Central memory CD8-positive, alpha-beta T cell (primary cell): ENCODE data around the gene PNMA6E.
"Not testable (repeated sequence)": the region's sequence is repeated elsewhere in the genome, so short reads cannot be mapped to it uniquely, and the experiment has no call there.

Experiments
- ATAC-seq: fragments of 150-1000 bp; cut with Tn5 transposase; replicated peaks from 2 replicates; pipeline ENCODE4 v1.10.0; 2022; ENCODE audit warnings: mild to moderate bottlenecking, moderate FRiP score, moderate number of reproducible peaks; ENCODE audit not compliant: poor library complexity, severe bottlenecking; ENCODE audit errors: extremely low read depth
- DNase-seq, 2 donors: peaks; one replicate each; pipeline ENCODE4 v3.0.0; 2021; ENCODE audit warnings: low spot score in 2 of 2
- H3K27ac Mint-ChIP-seq: one replicate; pipeline ENCODE4 v1.8.0; 2022; ENCODE audit warnings: low read depth, mild to moderate bottlenecking, moderate library complexity, mixed read lengths
- H3K27me3 Mint-ChIP-seq: one replicate; pipeline ENCODE4 v1.8.0; 2022; ENCODE audit warnings: mixed read lengths
- H3K36me3 Mint-ChIP-seq: one replicate; pipeline ENCODE4 v1.8.0; 2022; ENCODE audit warnings: mild to moderate bottlenecking, moderate library complexity, mixed read lengths; ENCODE audit not compliant: insufficient read depth
- H3K4me1 Mint-ChIP-seq: one replicate; pipeline ENCODE4 v1.8.0; 2022; ENCODE audit warnings: mixed read lengths
- H3K4me3 Mint-ChIP-seq: one replicate; pipeline ENCODE4 v1.8.0; 2022; ENCODE audit warnings: mild to moderate bottlenecking, moderate library complexity, mixed read lengths
- H3K9me3 Mint-ChIP-seq: one replicate; pipeline ENCODE4 v1.8.0; 2022; ENCODE audit warnings: mixed read lengths

Gene PNMA6E

GRCh38 chrX:153410373-153410772, 9.2 kb upstream of the PNMA6E start:
- peaks cover 7% of the 10 kb centered on the region for H3K27me3 Mint-ChIP-seq
- H3K4me3 Mint-ChIP-seq: no peak overlapping the region
- H3K36me3 Mint-ChIP-seq: peaks cover 1% of the 10 kb centered on the region
- DNase-seq (no peak), ATAC-seq (no peak)
- H3K27ac Mint-ChIP-seq: no peak overlapping the region
- H3K4me1 Mint-ChIP-seq: peaks cover 8% of the 10 kb centered on the region
- H3K9me3 Mint-ChIP-seq: no peaks in the 10 kb centered on the region

GRCh38 chrX:153409414-153410101, 8.4 kb upstream of the PNMA6E start:
- H3K36me3 Mint-ChIP-seq: peaks cover 1% of the 10 kb centered on the region
- H3K9me3 Mint-ChIP-seq: no peaks in the 10 kb centered on the region
- ATAC-seq (no peak), DNase-seq (no peak)
- peaks cover 8% of the 10 kb centered on the region for H3K4me1 Mint-ChIP-seq
- no peak overlapping the region for H3K4me3 Mint-ChIP-seq
- peaks cover 7% of the 10 kb centered on the region for H3K27me3 Mint-ChIP-seq
- H3K27ac Mint-ChIP-seq: no peak overlapping the region

GRCh38 chrX:153408871-153409351, 7.8 kb upstream of the PNMA6E start:
- Mint-ChIP-seq H3K9me3 (no peaks in the 10 kb centered on the region), H3K4me1 (peaks cover 8% of the 10 kb centered on the region), H3K27me3 (peaks cover 7% of the 10 kb centered on the region), H3K4me3 (no peak overlapping the region), H3K36me3 (peaks cover 1% of the 10 kb centered on the region), H3K27ac (no peak overlapping the region)
- ATAC-seq (no peak), DNase-seq (no peak)

GRCh38 chrX:153408221-153408721, 7.1 kb upstream of the PNMA6E start:
- no peak overlapping the region for H3K4me3 Mint-ChIP-seq
- DNase-seq: no peak
- H3K27me3 Mint-ChIP-seq: peaks cover 7% of the 10 kb centered on the region
- no peak overlapping the region for H3K27ac Mint-ChIP-seq
- no peaks in the 10 kb centered on the region for H3K9me3 Mint-ChIP-seq
- H3K36me3 Mint-ChIP-seq: peaks cover 1% of the 10 kb centered on the region
- ATAC-seq: no peak
- peaks cover 8% of the 10 kb centered on the region for H3K4me1 Mint-ChIP-seq

GRCh38 chrX:153407736-153408135, 6.6 kb upstream of the PNMA6E start:
- Mint-ChIP-seq H3K27ac (no peak overlapping the region), H3K4me1 (peaks cover 8% of the 10 kb centered on the region), H3K4me3 (no peak overlapping the region), H3K9me3 (no peaks in the 10 kb centered on the region), H3K36me3 (peaks cover 1% of the 10 kb centered on the region), H3K27me3 (peaks cover 7% of the 10 kb centered on the region)
- DNase-seq: no peak
- ATAC-seq: no peak

GRCh38 chrX:153406903-153407302, 5.8 kb upstream of the PNMA6E start:
- no peak for ATAC-seq
- no peak for DNase-seq
- H3K27ac Mint-ChIP-seq: no peak overlapping the region
- H3K4me1 Mint-ChIP-seq: peaks cover 2% of the 10 kb centered on the region
- H3K4me3 Mint-ChIP-seq: no peak overlapping the region
- H3K27me3 Mint-ChIP-seq: peaks cover 2% of the 10 kb centered on the region
- H3K9me3 Mint-ChIP-seq: no peaks in the 10 kb centered on the region
- H3K36me3 Mint-ChIP-seq: no peaks in the 10 kb centered on the region

- Mint-ChIP-seq H3K27ac (peak overlapping the region; percentile 35), H3K9me3 (no peaks in the 10 kb centered on the region), H3K4me3 (no peak overlapping the region), H3K27me3 (no peaks in the 10 kb centered on the region), H3K36me3 (peaks cover 2% of the 10 kb centered on the region), H3K4me1 (no peaks in the 10 kb centered on the region)
- ATAC-seq (no peak), DNase-seq (no peak)
These were observed 4.9 kb upstream of the PNMA6E start for GRCh38 chrX:153406011-153406410.

- no peak for ATAC-seq
- no peaks in the 10 kb centered on the region for H3K4me1 Mint-ChIP-seq
These were observed 4.3 kb upstream of the PNMA6E start for GRCh38 chrX:153405426-153405825.

GRCh38 chrX:153404333-153404732, 3.2 kb upstream of the PNMA6E start:
- H3K9me3 Mint-ChIP-seq, DNase-seq, H3K4me3 Mint-ChIP-seq, H3K27me3 Mint-ChIP-seq, H3K36me3 Mint-ChIP-seq, ATAC-seq, H3K4me1 Mint-ChIP-seq, H3K27ac Mint-ChIP-seq: not testable (repeated sequence)

More at GRCh38 chrX:153405426-153405825, 4.3 kb upstream of the PNMA6E start:
- Mint-ChIP-seq H3K27ac (no peak overlapping the region), H3K9me3 (no peaks in the 10 kb centered on the region), H3K36me3 (peaks cover 2% of the 10 kb centered on the region), H3K27me3 (no peaks in the 10 kb centered on the region), H3K4me3 (no peak overlapping the region)
- DNase-seq: no peak

- DNase-seq (peak; percentile 14 to 38), ATAC-seq (no peak)
- no peaks in the 10 kb centered on the region for H3K27me3 Mint-ChIP-seq
- no peak overlapping the region for H3K27ac Mint-ChIP-seq
- H3K4me3 Mint-ChIP-seq: no peak overlapping the region
- H3K9me3 Mint-ChIP-seq: no peaks in the 10 kb centered on the region
- no peaks in the 10 kb centered on the region for H3K4me1 Mint-ChIP-seq
- peaks cover 6% of the 10 kb centered on the region for H3K36me3 Mint-ChIP-seq
These were observed 711 bp downstream of the PNMA6E start for GRCh38 chrX:153400146-153401132.

GRCh38 chrX:153398275-153398960, 2.7 kb downstream of the PNMA6E start:
- Mint-ChIP-seq H3K4me3 (no peak overlapping the region), H3K9me3 (no peaks in the 10 kb centered on the region), H3K4me1 (no peaks in the 10 kb centered on the region), H3K27ac (no peak overlapping the region), H3K27me3 (no peaks in the 10 kb centered on the region), H3K36me3 (peaks cover 6% of the 10 kb centered on the region)
- no peak for ATAC-seq
- DNase-seq: no peak

- Mint-ChIP-seq H3K27ac (no peak overlapping the region), H3K9me3 (no peaks in the 10 kb centered on the region), H3K36me3 (peaks cover 8% of the 10 kb centered on the region), H3K27me3 (no peaks in the 10 kb centered on the region), H3K4me3 (no peak overlapping the region), H3K4me1 (no peaks in the 10 kb centered on the region)
- DNase-seq (no peak), ATAC-seq (no peak)
These were observed 3.7 kb downstream of the PNMA6E start for GRCh38 chrX:153397256-153397960.
